NCI-H345 treated with DMSO at 0.1 percent for 48 hours (cell line): ENCODE results near the gene ADORA1.

ENCODE experiments used
- DNase-seq: peaks from one replicate; lab custom pipeline; 2025; ENCODE audit not compliant: unreplicated experiment; lab: John Stamatoyannopoulos, UW

ADORA1 gene

DNA sequence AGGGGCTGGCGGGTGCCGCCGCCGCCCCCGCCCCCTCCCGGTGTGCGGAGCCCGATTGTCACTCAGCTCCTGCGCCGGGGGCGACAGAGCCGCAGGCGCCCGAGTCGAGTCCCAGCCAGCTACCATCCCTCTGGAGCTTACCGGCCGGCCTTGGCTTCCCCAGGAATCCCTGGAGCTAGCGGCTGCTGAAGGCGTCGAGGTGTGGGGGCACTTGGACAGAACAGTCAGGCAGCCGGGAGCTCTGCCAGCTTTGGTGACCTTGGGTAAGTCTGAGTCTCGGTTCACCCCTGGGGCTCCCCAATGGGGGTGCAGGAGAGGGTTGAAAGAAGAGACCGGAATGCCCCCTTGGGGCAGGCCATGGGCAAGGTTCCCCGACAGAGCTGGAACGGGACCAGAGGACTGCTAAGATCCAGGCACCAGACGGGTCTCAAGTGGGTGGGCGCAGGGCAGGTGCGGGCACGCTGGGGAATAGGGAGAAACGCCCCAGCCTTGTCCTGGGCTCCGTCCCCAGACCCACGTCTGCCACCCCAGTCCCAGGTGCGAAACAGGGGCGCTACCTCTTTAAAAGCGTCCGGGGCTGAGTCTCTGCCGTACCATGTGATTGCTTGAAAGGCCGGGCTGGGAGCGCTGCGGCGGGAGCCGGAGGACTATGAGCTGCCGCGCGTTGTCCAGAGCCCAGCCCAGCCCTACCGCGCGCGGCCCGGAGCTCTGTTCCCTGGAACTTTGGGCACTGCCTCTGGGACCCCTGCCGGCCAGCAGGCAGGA is at the start of gene ADORA1:
TSS of gene ADORA1 (plus strand) at position 61 of the 765 bp plus-strand sequence. CDS start 1,116 bp downstream, outside the sequence.
- DNase-seq = peak; percentile 21

DNA sequence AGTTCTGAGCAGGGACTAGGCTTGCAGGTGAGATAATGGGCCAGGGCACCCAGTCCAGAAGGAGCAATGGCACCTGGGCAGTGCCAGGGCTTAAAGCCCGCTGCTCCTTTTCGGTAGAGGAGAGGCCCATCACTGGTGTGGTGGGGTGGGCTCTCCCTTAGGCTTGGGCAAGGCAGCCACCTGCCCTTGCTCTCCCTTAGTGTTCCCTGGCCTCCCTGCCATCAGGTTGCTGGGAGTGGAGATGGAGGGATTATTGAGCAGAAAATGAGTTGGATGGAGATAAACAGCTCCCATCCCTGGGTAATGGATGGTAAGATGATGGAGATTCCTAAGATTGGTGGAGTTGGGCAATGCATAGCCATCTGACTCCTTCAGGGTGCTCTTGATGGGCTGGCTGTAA is 49.6 kb upstream of the ADORA1 start:
- no peak for DNase-seq

DNA sequence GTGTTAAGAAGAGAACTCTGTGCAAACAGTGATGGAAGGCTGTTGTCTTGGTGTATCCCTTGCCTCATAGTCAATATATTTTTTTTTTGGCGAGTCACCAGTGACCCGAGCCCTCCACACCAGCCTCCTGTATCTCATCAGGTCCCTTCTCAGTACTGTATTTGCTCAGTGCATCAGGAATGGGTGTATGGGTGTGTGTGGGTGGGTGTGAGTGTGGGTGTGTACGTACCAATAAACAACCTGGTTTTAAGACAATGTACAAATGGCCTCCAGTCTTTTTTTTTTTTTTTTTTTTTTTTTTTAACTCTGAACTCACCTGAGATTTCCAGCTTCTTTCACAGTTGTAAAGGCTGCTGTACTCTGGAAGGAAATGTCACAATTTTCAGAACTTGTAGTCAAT is 49.0 kb upstream of the ADORA1 start:
- no peak for DNase-seq

DNA sequence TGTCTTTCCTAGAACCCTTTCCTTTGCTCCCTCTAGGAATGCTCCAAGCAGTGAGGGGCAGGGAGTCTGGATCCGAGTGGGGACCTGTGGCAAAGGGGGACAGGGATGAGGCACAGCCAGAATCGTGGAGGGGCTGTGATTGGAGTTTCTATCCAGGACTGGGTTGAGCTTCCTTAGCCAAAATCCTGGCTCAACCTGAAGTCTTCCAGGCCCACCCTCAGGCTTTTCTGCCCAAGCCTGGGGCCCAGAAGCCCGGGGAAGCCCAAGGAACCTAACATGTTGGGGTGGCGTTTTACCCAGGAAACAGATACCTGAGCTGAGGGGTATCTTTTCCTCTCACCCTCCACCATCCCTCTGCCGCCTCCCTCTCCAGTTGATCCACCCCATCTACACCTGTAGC is 47.1 kb upstream of the ADORA1 start:
- DNase-seq = no peak

DNA sequence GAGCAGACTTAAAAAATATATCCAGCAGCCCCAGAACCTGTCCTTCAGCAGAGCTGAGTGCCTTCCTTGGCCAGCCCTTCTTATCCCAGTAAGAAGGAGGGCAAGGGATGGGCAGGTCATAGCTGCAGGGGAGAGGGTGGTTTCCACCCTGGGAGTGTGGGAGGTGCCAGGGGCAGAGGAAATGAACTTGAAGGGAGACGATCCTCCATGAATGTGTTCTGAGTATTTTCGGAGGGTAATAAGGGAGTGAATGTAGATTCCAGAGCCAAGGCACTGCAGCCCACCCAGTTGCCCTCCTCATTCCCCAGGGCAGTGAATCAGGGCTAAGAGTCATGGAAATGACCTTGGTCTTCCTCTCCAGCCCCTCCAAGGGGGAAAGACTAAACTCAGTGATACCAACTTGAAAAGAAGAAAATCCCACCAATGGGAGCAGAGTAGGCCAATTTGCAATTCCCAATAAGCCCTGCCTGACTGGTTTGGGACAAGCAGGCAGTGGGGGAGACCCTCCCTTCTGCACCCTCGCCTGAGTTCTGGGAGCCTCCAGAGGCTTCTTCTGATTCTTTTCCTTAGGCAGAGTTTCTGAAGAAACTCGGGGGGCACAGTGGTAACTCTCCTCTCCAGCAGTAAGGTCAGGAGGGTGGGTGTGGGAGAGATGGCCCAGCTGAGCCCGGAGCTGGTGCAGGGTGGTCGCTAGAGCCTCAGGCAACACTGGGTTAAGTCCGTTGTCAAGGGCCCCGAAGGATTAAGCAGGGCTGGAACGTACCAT is 45.9 kb upstream of the ADORA1 start:
- no peak for DNase-seq

DNA sequence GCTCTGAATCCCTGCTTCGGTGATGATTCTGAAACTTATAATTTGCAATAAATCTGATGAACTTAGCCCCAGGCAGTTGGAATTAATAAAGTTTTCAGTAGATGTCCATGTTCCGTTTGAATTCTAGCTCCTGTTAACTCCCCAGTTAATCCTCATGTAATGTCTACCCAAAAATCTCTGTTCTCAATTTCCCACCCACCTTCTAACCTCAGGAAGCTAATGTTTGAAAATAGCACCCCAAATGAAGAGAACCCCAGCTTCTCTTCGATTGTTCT is 45.4 kb upstream of the ADORA1 start:
- DNase-seq = no peak

DNA sequence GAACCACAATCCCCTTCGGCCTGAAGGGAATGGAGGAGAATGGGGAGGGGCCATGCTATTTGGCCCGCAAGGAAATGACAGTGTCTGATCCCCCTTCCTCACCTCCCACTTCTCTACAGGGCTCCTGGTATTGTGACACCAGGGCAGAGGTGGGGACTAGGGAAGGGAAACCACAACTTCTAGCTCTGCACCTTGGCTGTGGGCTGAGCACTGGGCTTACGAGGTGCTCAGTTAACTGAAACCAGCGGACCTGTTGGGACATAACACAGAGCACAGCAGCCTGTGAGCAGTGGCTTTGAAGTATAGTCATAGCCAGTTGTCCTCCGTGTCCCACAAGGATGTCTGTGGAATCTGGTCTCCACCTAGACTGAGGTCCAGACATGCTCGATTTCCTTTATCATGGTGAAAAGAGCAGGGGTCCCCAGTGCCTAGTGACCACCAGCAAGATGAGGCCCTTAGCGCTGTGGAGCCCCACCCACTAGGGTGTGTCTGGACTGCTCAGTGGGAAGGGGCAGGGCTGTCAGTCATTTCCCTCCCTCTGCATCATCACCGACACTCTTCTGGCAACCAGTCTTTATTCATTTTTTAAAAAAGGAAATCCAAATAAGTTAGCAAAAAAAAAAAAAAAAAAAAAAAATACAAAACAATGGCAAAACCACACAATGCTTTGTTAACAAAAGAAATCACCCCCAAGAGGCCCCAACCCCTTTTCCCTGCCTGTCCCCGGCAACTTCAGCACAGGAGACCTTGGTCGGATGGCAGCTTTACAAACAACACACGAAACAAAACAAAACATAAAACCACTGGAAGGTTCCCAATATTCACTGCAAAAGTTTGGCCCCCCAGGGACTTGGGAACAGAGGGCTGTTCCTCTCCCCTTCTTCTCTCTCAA is 44.7 kb upstream of the ADORA1 start:
- DNase-seq = no peak

DNA sequence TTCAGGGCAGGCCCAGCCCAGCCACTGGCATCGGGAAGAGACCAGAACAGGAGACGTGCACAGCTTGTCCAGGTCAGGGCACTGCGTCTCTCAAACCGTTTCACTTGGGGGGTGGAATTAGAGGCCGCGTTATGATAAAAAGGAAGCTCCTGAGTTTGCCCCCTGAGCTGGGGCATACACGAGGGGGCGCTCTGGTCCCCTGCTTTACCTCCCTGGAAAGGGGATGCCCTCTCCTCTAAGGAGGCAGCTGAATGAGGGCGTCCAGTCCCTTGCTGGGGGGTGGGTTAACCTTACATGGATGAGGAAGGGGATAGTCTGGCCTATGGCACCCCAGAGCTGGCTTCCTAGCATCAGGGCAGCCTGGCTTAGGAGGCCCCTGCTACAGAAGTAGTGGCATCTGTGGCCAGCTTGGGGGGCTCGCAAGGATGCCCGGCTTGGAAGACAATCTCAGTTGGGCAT is 44.0 kb upstream of the ADORA1 start:
- DNase-seq = no peak

DNA sequence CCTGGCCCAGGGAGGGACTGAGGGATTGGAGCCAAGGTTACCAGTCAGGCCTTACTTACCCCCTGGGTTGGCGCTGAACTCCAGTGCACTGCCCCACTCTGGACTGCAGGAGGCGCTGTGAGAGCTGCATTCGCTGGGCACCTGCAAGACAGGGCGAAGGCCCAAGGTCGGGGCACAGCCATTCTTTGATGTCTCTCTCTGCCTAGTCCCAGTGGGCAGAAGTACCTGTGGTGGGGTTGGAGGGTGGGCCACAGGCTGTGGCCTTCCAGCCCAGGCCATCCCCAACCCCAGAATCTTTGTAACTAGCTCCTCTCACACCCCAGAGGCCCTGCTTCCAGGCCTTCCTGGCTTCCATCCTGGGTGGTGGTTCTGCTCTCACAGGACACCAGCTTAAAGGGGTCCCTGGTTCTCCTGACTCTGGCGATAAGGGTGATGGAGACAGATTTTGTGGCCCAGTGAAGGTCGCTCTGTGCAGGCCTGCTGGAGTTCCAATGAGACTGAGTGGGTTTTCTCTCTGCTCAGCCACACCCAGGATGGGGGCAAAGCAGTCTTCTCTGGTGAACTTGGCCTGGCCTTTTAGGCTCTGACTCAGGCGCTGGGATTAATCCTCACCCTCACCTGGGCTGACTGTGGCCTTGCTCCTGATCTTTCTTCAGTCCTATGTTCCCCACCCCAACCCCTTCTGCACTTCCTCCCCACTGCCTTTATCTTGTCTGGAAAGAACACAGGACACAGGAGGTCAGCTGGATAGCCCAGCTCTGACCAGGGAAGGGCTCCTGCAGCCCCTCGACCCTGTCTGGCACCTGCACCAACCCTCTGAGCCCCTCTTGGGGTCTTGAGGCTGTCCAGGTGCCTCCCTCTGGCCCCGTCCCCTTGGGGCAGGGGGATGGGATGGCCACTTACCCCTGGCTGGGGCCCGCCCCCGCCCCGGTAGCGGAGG is 42.7 kb upstream of the ADORA1 start:
- no peak for DNase-seq

DNA sequence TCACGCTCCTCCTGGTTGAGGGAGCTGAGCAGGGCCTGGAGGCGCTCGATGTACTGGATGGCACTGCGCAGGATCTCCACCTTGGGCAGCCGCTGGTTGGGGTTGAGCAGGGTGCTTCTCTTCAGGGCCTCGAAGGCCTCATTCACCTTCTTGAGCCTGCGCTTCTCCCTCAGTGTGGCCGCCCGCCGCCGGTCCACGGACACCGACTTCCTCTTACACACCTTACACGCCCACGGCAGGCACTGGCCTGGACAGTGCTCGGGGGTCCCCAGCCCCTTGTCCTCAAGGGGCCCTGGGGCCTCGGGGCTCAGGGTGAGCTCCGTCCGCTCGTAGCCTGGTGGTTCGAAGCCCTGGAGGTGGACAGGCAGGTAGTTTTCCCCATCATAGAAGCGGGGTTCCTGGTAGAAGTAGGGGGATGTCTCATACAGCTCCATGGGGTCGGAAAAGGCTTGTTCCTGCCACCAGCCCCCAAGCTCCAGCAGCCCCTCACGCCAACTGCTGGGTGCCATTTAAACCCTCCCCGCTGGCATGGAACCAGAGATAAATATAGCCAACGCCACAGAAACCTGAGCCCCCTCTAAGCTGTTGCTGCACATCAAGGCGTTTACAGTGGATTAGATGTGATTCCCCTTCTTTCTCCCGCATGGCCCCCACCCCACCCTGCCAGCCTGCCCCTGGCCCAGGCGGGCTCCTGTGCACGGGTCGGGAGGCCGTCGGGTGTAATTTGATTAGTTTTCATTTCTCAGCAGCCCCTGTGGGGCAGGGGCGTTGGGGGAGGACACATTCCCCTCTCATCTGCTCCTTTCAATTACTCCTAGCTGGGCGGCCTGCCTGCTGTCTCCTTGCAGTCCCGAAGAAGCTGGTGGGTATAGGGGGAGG is 41.8 kb upstream of the ADORA1 start, which contains the start of gene MYOG:
TSS of gene MYOG (minus strand) at position 485 of the 879 bp plus-strand sequence. CDS start at position 434, 51 bp downstream.
- no peak for DNase-seq

DNA sequence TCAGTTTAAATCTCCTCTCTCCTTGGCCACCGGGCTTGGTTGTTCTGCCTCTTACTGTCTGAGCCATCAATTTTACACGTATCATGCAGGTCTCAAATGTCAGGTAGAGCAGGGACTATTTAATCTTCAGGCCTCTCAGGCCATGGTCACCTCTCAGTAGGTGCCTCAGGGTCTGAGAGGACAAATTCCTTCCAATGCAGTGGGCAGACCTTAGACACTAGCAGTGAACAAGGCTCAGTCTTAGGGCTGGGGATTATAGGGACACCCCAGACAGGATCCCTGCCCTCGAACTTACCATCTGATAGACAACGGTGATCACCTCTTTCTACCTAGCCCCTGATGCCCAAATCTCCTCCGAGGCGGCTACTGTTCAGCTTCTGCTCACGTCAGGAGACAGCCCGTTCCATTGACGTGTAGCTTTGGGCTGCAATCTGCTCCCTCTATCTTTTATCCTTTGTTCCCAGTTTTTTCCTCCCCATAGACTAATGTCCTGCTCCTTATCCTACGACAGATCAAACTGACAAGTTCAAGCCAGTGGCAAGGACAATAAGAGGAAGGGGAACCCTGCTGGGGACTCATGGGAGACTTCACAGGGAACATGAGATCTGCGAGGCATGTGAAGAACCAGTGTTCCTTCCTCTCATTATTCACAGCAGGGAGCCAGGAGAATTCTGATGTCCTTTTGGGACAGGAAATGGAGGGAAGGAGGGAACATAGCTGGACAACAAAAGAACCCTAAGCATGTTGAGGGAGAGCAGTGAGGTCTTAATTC is 40.3 kb upstream of the ADORA1 start:
- no peak for DNase-seq

DNA sequence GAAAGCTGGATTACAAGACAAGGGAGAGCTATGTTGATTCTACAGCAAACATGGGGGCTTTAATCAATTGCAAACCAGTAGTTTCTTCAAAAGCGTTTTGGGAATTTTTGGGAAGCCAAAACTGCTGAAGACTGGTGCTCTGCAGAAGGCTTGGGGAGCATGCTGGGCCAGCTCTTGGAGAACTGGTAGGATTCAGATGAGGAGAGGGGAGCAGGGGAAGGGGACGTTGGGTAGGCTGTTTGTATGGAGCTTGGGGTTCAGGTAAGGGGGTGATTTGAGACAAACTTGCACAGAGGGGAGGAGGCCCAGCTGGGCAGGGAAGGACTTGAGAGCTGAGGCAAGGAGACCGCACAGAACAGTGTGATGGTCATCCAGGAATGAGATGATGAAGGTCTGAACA is 39.1 kb upstream of the ADORA1 start:
- no peak for DNase-seq

DNA sequence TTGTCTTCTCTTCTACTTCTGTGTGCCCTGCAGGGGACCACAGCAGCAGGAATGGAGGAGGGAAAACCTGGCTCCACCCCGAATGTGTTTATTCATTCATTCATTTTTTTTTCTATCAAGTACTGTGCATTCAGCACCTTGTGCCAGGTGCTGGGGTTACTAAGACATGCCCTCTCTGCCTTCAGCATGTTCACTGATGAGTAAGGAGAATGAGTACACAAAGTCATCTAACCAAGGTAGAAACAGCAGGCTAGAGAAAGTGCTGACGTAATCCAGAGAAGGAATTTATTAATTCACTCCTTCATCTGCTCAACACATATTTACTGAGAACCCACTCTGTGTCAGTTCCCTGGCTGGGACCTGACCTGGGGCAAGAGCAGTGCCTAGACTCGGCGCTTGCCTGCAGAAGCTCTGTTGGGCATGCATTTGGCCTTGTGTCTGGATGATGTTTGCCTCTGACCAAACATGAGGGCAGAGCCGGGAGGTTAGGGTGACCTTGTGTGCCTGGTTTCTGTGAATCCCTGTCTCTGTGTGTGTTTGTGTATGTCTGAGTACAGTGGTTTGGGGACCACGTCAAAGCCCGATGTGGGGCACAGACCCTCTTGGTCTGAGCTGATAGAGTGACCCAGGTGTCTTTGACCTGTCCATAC is 38.4 kb upstream of the ADORA1 start:
- DNase-seq = no peak

DNA sequence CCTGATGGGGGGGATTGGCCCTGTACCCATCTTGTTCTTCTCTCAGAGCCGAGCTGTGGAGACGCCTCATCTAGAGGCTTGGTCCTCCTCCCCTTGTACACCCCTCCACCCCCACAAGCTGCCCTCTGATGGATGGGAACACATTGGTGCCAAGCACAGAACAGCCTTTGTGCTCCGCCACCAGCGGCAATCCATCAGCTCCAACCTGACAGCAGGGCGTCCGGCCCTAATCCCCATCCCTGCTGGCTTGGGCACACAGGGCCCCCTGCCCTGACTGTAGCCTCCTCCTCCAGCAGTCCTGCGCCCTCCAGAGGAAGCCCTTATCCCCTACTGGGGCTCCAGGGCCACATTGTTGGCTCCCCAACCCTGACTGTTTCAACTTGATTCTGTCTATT is 37.9 kb upstream of the ADORA1 start:
- DNase-seq = no peak

DNA sequence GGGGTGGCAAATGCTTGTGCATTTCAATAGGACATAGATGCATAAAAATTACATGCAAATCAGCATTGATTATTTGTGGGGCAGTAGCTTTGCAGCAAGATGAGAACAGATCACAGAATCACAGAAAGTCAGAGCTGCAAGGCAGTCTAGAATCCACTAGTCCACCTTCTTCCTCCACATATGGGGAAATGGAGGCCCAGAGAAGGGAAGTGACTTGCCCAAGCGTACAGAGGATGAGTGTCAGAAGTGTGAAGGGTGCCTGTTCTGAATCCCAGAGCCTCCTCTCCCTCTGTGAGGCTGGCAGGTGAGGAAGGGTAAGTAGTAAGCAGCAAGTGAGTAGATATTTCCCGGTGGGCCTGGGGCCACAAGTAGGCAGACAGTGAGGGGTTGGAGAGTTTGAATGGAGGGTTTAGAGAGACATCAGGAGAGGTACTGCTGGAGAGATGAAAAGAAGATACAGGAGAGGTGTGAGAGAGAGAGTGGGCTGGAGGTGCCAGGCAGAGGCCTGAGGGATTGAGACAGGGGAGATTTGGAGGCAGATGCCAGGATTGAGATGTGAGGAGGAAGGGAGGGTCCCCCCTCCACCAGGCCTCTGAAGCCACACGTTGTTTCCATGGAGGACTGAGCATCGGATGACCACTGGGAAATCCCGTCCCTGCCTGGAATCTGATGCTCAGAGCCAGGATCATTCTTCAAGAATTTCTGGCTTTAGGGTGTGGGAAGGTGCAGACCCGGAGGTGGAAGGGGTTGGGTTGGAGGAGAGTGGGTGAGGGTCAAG is 36.9 kb upstream of the ADORA1 start:
- no peak for DNase-seq

DNA sequence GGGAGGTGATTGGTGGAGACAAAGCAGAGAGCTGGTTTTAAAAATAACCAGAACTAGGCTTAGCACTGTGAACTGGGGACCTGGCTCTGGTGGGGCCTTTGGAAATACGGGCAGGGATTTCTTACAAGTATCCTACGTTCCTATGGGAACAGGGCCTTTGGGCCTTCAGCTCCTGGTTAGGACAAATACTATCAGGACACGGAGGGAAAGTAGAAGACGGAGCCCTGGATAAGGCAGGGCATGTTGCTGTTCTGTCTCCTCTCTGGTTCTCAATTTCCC is 36.4 kb upstream of the ADORA1 start:
- no peak for DNase-seq

DNA sequence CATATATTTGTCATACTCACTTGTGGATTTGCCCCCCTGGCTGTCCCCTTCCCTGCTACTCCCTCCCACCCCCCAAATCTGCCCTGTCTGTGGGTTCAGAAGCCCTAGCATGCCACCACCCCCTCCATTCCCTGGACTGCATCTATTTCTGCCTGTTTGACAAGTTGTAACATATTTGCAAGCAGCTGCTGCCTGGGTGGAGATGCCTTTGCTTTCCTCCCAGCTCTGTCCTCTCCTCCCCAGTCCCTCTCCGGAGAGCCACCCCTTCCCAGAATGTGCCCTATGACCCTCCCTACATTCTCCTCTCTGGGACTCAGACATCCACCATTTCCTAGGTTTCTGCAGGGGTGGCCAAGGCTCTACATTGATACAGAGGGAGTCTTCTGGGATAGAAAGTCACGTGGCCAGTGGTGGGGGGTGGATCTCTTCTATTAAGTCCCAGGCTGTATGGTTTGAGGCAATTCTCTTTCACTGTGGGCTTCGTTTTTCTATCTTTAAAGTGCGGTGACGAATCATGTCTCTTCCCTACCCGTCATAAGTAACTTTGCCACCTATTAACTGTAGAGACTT is 35.7 kb upstream of the ADORA1 start:
- DNase-seq = no peak
